Measurements from ENCODE around the gene SYNE2.
"Not testable (repeated sequence)": the region's sequence is repeated elsewhere in the genome, so short reads cannot be mapped to it uniquely, and the experiment has no call there.

The SYNE2 gene

GRCh38 chr14:63852817-63853731, at the start of gene SYNE2:
SYNE2 (plus strand) TSS chr14:63853004; CDS start chr14:63909149, 56,145 bp downstream.
- Histone ChIP-seq H3K4me3 (peak within 1 kb of the TSS; percentile 76), H3K9ac (ENCODE audit: insufficient read length) (peak within 1 kb of the TSS; percentile 85), H3K9me3 (ENCODE audit: low read depth, low read length) (no peaks in the 10 kb centered on the region), H3K36me3 (ENCODE audit: insufficient read depth, low read length) (no peaks in the 10 kb centered on the region), H3K27ac (0 out of 2 replicates have a peak within 1 kb of the TSS, but pooled peaks have one; percentile 48)
- TF ChIP-seq POLR2AphosphoS5 (IDR thresholded peaks at IDR 0.05; ENCODE audit: borderline replicate concordance, low read depth, low read length) (peak; percentile 59; the same call in 1 of the 2 replicates), FOXP2 (optimal IDR thresholded peaks at IDR 0.05; ENCODE audit: control extremely low read depth, extremely low read length, insufficient read depth) (no peak), EZH2 (IDR thresholded peaks at IDR 0.05) (no peak)
- no peak for DNase-seq (ENCODE audit: low read depth, low spot score)

- H3K36me3 ChIP-seq (ENCODE audit: insufficient read depth, low read length); H3K27ac ChIP-seq; DNase-seq (ENCODE audit: low read depth, low spot score); H3K4me3 ChIP-seq; H3K9ac ChIP-seq (ENCODE audit: insufficient read length); H3K9me3 ChIP-seq (ENCODE audit: low read depth, low read length): not testable (repeated sequence)
These were observed 49.5 kb upstream of the SYNE2 start for GRCh38 chr14:63803221-63803791.

GRCh38 chr14:63806064-63806463, 46.7 kb upstream of the SYNE2 start:
- not testable (repeated sequence) for H3K27ac ChIP-seq; H3K9ac ChIP-seq (ENCODE audit: insufficient read length); H3K9me3 ChIP-seq (ENCODE audit: low read depth, low read length); H3K4me3 ChIP-seq; DNase-seq (ENCODE audit: low read depth, low spot score); H3K36me3 ChIP-seq (ENCODE audit: insufficient read depth, low read length)

GRCh38 chr14:63811692-63812091, 41.1 kb upstream of the SYNE2 start:
- not testable (repeated sequence) for H3K36me3 ChIP-seq (ENCODE audit: insufficient read depth, low read length); H3K9ac ChIP-seq (ENCODE audit: insufficient read length); DNase-seq (ENCODE audit: low read depth, low spot score); H3K27ac ChIP-seq; H3K9me3 ChIP-seq (ENCODE audit: low read depth, low read length); H3K4me3 ChIP-seq

GRCh38 chr14:63833728-63834127, 19.1 kb upstream of the SYNE2 start:
- no peaks in the 10 kb centered on the region for H3K36me3 ChIP-seq (ENCODE audit: insufficient read depth, low read length)
- no peak for TF ChIP-seq FOXP2 (optimal IDR thresholded peaks at IDR 0.05; ENCODE audit: control extremely low read depth, extremely low read length, insufficient read depth)
- TF ChIP-seq POLR2AphosphoS5 (IDR thresholded peaks at IDR 0.05; ENCODE audit: borderline replicate concordance, low read depth, low read length), result no peak
- no peak for TF ChIP-seq EZH2 (IDR thresholded peaks at IDR 0.05)
- DNase-seq (ENCODE audit: low read depth, low spot score), result no peak
- H3K27ac ChIP-seq, result no peak overlapping the region
- no peaks in the 10 kb centered on the region for H3K9me3 ChIP-seq (ENCODE audit: low read depth, low read length)
- no peak overlapping the region for H3K4me3 ChIP-seq
- H3K9ac ChIP-seq (ENCODE audit: insufficient read length), result no peak overlapping the region

GRCh38 chr14:63840981-63841380, 11.8 kb upstream of the SYNE2 start:
- DNase-seq (ENCODE audit: low read depth, low spot score), result no peak
- H3K4me3 ChIP-seq, result no peak overlapping the region
- H3K36me3 ChIP-seq (ENCODE audit: insufficient read depth, low read length), result no peaks in the 10 kb centered on the region
- no peak overlapping the region for H3K9ac ChIP-seq (ENCODE audit: insufficient read length)
- TF ChIP-seq FOXP2 (optimal IDR thresholded peaks at IDR 0.05; ENCODE audit: control extremely low read depth, extremely low read length, insufficient read depth) (no peak), EZH2 (IDR thresholded peaks at IDR 0.05) (no peak), POLR2AphosphoS5 (IDR thresholded peaks at IDR 0.05; ENCODE audit: borderline replicate concordance, low read depth, low read length) (no peak)
- peaks cover 4% of the 10 kb centered on the region; the same call in 1 of the 2 replicates for H3K9me3 ChIP-seq (ENCODE audit: low read depth, low read length)
- no peak overlapping the region for H3K27ac ChIP-seq

- TF ChIP-seq EZH2 (IDR thresholded peaks at IDR 0.05) (no peak), POLR2AphosphoS5 (IDR thresholded peaks at IDR 0.05; ENCODE audit: borderline replicate concordance, low read depth, low read length) (no peak), FOXP2 (optimal IDR thresholded peaks at IDR 0.05; ENCODE audit: control extremely low read depth, extremely low read length, insufficient read depth) (no peak)
- no peak overlapping the region for H3K27ac ChIP-seq
- DNase-seq (ENCODE audit: low read depth, low spot score), result no peak
- H3K36me3 ChIP-seq (ENCODE audit: insufficient read depth, low read length), result no peaks in the 10 kb centered on the region
- H3K4me3 ChIP-seq, result no peak overlapping the region
- no peak overlapping the region for H3K9ac ChIP-seq (ENCODE audit: insufficient read length)
- peaks cover 4% of the 10 kb centered on the region; the same call in 1 of the 2 replicates for H3K9me3 ChIP-seq (ENCODE audit: low read depth, low read length)
These were observed 9.0 kb upstream of the SYNE2 start for GRCh38 chr14:63843796-63844195.

GRCh38 chr14:63848890-63849289, 3.9 kb upstream of the SYNE2 start:
- Histone ChIP-seq H3K27ac (no peak overlapping the region), H3K4me3 (no peak overlapping the region), H3K9ac (ENCODE audit: insufficient read length) (no peak overlapping the region), H3K9me3 (ENCODE audit: low read depth, low read length) (no peaks in the 10 kb centered on the region), H3K36me3 (ENCODE audit: insufficient read depth, low read length) (no peaks in the 10 kb centered on the region)
- no peak for TF ChIP-seq EZH2 (IDR thresholded peaks at IDR 0.05)
- DNase-seq (ENCODE audit: low read depth, low spot score), result no peak

GRCh38 chr14:63852271-63852816, 460 bp upstream of the SYNE2 start:
- TF ChIP-seq EZH2 (IDR thresholded peaks at IDR 0.05) (no peak), FOXP2 (optimal IDR thresholded peaks at IDR 0.05; ENCODE audit: control extremely low read depth, extremely low read length, insufficient read depth) (no peak), POLR2AphosphoS5 (IDR thresholded peaks at IDR 0.05; ENCODE audit: borderline replicate concordance, low read depth, low read length) (no peak)
- H3K4me3 ChIP-seq, result peak overlapping the region; percentile 76
- H3K9me3 ChIP-seq (ENCODE audit: low read depth, low read length), result no peaks in the 10 kb centered on the region
- no peak for DNase-seq (ENCODE audit: low read depth, low spot score)
- H3K9ac ChIP-seq (ENCODE audit: insufficient read length), result peak overlapping the region; percentile 85
- H3K36me3 ChIP-seq (ENCODE audit: insufficient read depth, low read length), result no peaks in the 10 kb centered on the region
- no peak overlapping the region for H3K27ac ChIP-seq
